GM12865 (cell line): ENCODE measurements around the gene NDST1.

Experiments
- DNase-seq: peaks from one replicate; pipeline ENCODE4 v3.0.0; 2010; ENCODE audit warnings: low read depth
- H3K4me3 ChIP-seq: 2 replicates; pipeline ENCODE4 v1.5.1; 2011; ENCODE audit warnings: mild to moderate bottlenecking, low read depth, low read length, control low read depth
- TF ChIP-seq, protein P1 (sequence below): IDR thresholded peaks from 2 replicates; pipeline ENCODE4 v1.5.1; 2011; ENCODE audit warnings: low read length, control low read depth, low read depth, inconsistent platforms; ENCODE audit not compliant: insufficient read depth; ENCODE audit errors: missing control alignments

The NDST1 gene

GRCh38 chr5:150607105-150607504, 99.2 kb downstream of the NDST1 start:
- no peak for DNase-seq
- no peak overlapping the region for H3K4me3 ChIP-seq
- TF ChIP-seq, protein P1, sequence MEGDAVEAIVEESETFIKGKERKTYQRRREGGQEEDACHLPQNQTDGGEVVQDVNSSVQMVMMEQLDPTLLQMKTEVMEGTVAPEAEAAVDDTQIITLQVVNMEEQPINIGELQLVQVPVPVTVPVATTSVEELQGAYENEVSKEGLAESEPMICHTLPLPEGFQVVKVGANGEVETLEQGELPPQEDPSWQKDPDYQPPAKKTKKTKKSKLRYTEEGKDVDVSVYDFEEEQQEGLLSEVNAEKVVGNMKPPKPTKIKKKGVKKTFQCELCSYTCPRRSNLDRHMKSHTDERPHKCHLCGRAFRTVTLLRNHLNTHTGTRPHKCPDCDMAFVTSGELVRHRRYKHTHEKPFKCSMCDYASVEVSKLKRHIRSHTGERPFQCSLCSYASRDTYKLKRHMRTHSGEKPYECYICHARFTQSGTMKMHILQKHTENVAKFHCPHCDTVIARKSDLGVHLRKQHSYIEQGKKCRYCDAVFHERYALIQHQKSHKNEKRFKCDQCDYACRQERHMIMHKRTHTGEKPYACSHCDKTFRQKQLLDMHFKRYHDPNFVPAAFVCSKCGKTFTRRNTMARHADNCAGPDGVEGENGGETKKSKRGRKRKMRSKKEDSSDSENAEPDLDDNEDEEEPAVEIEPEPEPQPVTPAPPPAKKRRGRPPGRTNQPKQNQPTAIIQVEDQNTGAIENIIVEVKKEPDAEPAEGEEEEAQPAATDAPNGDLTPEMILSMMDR: no peak
